Measurements from ENCODE around the gene PJA1.

DNA sequence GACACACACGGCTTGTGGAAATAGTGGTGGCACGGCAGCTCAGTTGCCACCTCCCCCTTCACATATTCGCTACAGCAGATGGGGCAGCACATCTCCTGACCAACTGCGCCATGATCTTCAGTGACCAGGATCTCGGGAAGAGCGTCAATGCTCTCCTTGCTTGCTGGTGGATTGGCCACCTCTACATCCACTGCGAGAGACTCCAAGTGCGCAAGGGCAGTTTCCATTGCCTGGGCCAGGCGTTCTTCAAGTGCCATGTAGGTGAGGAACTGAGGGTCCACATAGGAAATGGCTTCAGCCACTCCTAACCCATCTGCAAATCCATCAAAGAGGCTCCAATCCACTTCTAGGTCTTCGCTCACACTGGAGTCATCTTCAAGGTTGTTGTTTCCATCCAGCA, 3.9 kb downstream of the PJA1 start:
- TF ChIP-seq, protein P1, sequence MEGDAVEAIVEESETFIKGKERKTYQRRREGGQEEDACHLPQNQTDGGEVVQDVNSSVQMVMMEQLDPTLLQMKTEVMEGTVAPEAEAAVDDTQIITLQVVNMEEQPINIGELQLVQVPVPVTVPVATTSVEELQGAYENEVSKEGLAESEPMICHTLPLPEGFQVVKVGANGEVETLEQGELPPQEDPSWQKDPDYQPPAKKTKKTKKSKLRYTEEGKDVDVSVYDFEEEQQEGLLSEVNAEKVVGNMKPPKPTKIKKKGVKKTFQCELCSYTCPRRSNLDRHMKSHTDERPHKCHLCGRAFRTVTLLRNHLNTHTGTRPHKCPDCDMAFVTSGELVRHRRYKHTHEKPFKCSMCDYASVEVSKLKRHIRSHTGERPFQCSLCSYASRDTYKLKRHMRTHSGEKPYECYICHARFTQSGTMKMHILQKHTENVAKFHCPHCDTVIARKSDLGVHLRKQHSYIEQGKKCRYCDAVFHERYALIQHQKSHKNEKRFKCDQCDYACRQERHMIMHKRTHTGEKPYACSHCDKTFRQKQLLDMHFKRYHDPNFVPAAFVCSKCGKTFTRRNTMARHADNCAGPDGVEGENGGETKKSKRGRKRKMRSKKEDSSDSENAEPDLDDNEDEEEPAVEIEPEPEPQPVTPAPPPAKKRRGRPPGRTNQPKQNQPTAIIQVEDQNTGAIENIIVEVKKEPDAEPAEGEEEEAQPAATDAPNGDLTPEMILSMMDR (IDR thresholded peaks at IDR 0.05) = no peak
- no peak for TF ChIP-seq POLR2A (IDR thresholded peaks at IDR 0.05)
- TF ChIP-seq POLR2AphosphoS5 (IDR thresholded peaks at IDR 0.05) = no peak
